Mesendoderm (in vitro differentiated cells): Measurements from ENCODE around the gene SCAF4.

Source experiments
- DNase-seq: peaks from one replicate; pipeline ENCODE4 v3.0.0; 2013
- H2AK5ac ChIP-seq: 2 replicates; pipeline ENCODE4 v1.6.1; 2013; ENCODE audit warnings: low read length, inconsistent platforms
- H2BK120ac ChIP-seq: 2 replicates; pipeline ENCODE4 v1.6.1; 2013; ENCODE audit warnings: low read depth, mild to moderate bottlenecking, low read length, moderate library complexity, mixed read lengths
- H2BK15ac ChIP-seq: replicated peaks from 2 replicates; pipeline ENCODE4 v1.6.1; 2013; ENCODE audit warnings: low read depth, mild to moderate bottlenecking, moderate library complexity
- H2BK5ac ChIP-seq: 2 replicates; pipeline ENCODE4 v1.6.1; 2013; ENCODE audit warnings: low read length, inconsistent platforms
- H3K18ac ChIP-seq: 2 replicates; pipeline ENCODE4 v1.6.1; 2013; ENCODE audit warnings: mild to moderate bottlenecking, low read length, mixed read lengths
- H3K23ac ChIP-seq: one replicate; pipeline ENCODE4 v1.6.1; 2013; ENCODE audit warnings: low read length
- H3K27ac ChIP-seq: 2 replicates; pipeline ENCODE4 v1.5.1; 2013; ENCODE audit warnings: low read depth, mild to moderate bottlenecking, inconsistent platforms, low read length, moderate library complexity
- H3K27me3 ChIP-seq: 2 replicates; pipeline ENCODE4 v1.6.1; 2013; ENCODE audit warnings: low read length, control low read depth, mild to moderate bottlenecking, inconsistent platforms; ENCODE audit not compliant: insufficient read depth, poor library complexity
- H3K36me3 ChIP-seq: 2 replicates; pipeline ENCODE4 v1.6.1; 2013; ENCODE audit warnings: low read length, inconsistent platforms; ENCODE audit not compliant: control insufficient read depth, insufficient read depth
- H3K4ac ChIP-seq: one replicate; pipeline ENCODE4 v1.6.1; 2013; ENCODE audit warnings: low read depth, mild to moderate bottlenecking, low read length, moderate library complexity
- H3K4me1 ChIP-seq: 2 replicates; pipeline ENCODE4 v1.6.1; 2013; ENCODE audit warnings: low read depth, low read length, inconsistent platforms; ENCODE audit not compliant: control insufficient read depth
- H3K4me2 ChIP-seq: 2 replicates; pipeline ENCODE4 v1.6.1; 2013; ENCODE audit warnings: low read length
- H3K4me3 ChIP-seq: 2 replicates; pipeline ENCODE4 v1.5.1; 2013; ENCODE audit warnings: mild to moderate bottlenecking, low read length
- H3K56ac ChIP-seq: one replicate; pipeline ENCODE4 v1.6.1; 2013; ENCODE audit warnings: low read length
- H3K79me1 ChIP-seq: 2 replicates; pipeline ENCODE4 v1.6.1; 2013; ENCODE audit warnings: low read length, inconsistent platforms
- H3K79me2 ChIP-seq: 2 replicates; pipeline ENCODE4 v1.6.1; 2013; ENCODE audit warnings: mild to moderate bottlenecking, low read length; ENCODE audit not compliant: control insufficient read depth, insufficient read depth
- H3K9ac ChIP-seq: 2 replicates; pipeline ENCODE4 v1.6.1; 2013; ENCODE audit warnings: low read length, inconsistent platforms
- H4K5ac ChIP-seq: one replicate; pipeline ENCODE4 v1.6.1; 2013; ENCODE audit warnings: low read length
- H4K8ac ChIP-seq: one replicate; pipeline ENCODE4 v1.6.1; 2013; ENCODE audit warnings: low read depth, mild to moderate bottlenecking, control low read depth, low read length, moderate library complexity
- WGBS: extraction: QIAGEN DNeasy Blood & Tissue Kit; methylation state at CpG from one replicate; pipeline ENCODE4 v1.1.7; 2013; ENCODE audit warnings: low lambda C conversion rate, missing lambda C conversion rate; ENCODE audit not compliant: insufficient coverage; ENCODE audit errors: extremely low coverage; 5-methylcytosine and 5-hydroxymethylcytosine counted together

SCAF4 gene

DNA sequence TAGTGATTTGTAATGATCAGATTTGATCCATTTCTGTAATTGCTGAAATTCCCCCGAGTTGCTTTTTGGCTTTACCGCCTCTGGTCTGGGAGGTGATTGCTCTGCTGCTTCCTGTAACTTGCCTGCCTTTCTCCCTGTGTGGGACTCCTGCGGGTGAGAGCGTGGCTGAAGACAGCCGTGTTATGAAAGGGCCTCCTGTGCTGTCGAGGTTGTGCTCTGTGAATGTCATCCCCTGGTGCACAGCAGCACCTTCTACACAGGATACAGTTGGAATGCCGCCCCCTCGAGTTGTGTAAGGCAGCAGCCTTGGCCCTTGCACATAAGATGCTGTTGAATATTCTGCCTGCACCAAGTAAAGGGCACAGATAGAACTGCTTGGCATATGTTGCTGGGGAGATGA, 66.5 kb downstream of the SCAF4 start:
- Histone ChIP-seq H4K5ac (no peak overlapping the region), H3K4me1 (peaks cover 1% of the 10 kb centered on the region), H3K79me1 (peaks cover 14% of the 10 kb centered on the region), H3K4ac (no peak overlapping the region), H3K27me3 (no peaks in the 10 kb centered on the region), H3K79me2 (peaks cover 34% of the 10 kb centered on the region), H3K23ac (no peak overlapping the region), H4K8ac (no peak overlapping the region), H3K36me3 (no peaks in the 10 kb centered on the region), H3K9ac (no peak overlapping the region), H3K56ac (no peak overlapping the region), H3K4me2 (no peak overlapping the region), H2BK15ac (no peak overlapping the region), H2BK5ac (no peak overlapping the region), H3K4me3 (no peak overlapping the region), H2BK120ac (no peak overlapping the region), H3K27ac (no peak overlapping the region), H2AK5ac (no peak overlapping the region), H3K18ac (no peak overlapping the region)
- DNase-seq = peak; percentile 29
- WGBS = no CpG with 5 or more reads among the region's 8 CpGs

DNA sequence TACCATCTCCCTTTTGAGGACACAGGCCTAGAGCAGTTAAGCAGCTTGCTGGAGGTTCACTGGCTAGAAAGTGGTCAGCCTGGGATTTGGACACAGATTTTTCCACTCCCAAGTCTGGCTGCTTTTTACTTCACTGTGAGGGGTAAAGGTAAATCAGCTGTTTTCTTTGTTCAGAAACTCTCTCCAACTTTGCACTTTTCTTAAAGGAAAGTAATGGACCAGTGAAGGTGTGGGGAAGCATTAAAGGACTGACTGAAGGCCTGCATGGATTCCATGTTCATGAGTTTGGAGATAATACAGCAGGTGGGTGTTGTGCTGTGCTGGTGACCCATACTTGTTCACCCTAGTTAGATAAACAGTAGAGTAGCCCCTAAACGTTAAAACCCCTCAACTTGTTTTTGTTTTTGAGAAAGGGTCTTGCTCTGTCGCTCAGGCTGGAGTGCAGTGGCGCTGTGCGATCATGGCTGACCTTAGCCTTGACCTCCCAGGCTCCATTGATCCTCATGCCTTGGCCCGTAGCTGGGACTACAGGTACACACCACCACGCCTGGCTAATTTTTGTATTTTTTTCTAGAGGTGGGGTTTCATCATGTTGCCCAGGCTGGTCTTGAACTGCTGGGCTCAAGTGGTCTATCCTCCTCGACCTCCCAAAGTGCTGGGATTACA, 68.2 kb downstream of the SCAF4 start:
- H2BK15ac ChIP-seq = no peak overlapping the region
- H2BK5ac ChIP-seq = no peak overlapping the region
- no peak overlapping the region for H4K5ac ChIP-seq
- H3K56ac ChIP-seq = no peak overlapping the region
- H3K79me1 ChIP-seq = peaks cover 14% of the 10 kb centered on the region
- no peak overlapping the region for H3K18ac ChIP-seq
- H2BK120ac ChIP-seq = no peak overlapping the region
- no peaks in the 10 kb centered on the region for H3K36me3 ChIP-seq
- no peak overlapping the region for H3K4ac ChIP-seq
- H3K4me3 ChIP-seq = no peak overlapping the region
- no peak overlapping the region for H3K27ac ChIP-seq
- H2AK5ac ChIP-seq = no peak overlapping the region
- peaks cover 1% of the 10 kb centered on the region for H3K4me1 ChIP-seq
- no peak overlapping the region for H4K8ac ChIP-seq
- H3K9ac ChIP-seq = no peak overlapping the region
- no peak overlapping the region for H3K4me2 ChIP-seq
- no CpG with 5 or more reads among the region's 7 CpGs for WGBS
- DNase-seq = no peak
- H3K23ac ChIP-seq = no peak overlapping the region
- H3K79me2 ChIP-seq = peaks cover 38% of the 10 kb centered on the region
- no peaks in the 10 kb centered on the region for H3K27me3 ChIP-seq

DNA sequence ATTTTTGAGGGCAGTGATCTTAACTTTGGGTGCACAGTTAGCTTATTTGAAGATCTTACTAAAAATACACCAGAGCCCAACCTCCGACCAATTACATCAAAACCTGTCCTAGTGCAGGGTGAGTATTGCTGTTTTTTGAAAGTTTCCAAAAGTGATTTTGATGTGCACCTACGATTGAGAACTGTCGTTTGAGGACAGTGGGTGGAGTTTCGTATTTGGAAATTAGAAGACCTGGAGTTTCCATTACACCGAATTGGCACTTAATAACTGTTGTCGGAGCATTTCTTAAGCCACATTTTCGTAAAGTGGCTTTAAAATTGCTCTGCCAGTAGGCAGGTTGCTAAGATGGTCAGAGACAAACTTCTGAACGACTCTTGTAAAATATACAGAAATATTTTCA, 71.3 kb downstream of the SCAF4 start:
- Histone ChIP-seq H4K5ac (no peak overlapping the region), H3K23ac (no peak overlapping the region), H4K8ac (no peak overlapping the region), H2AK5ac (no peak overlapping the region), H3K4me2 (peak overlapping the region; percentile 45), H3K9ac (peak overlapping the region; percentile 98), H3K79me2 (peaks cover 38% of the 10 kb centered on the region), H2BK120ac (no peak overlapping the region), H3K4me1 (peaks cover 1% of the 10 kb centered on the region), H3K27me3 (no peaks in the 10 kb centered on the region), H3K79me1 (peaks cover 13% of the 10 kb centered on the region), H3K4ac (no peak overlapping the region), H3K56ac (peak overlapping the region; percentile 99), H3K36me3 (no peaks in the 10 kb centered on the region), H2BK15ac (no peak overlapping the region), H3K4me3 (peak overlapping the region; percentile 96), H3K27ac (no peak overlapping the region), H2BK5ac (no peak overlapping the region), H3K18ac (no peak overlapping the region)
- WGBS = no CpG with 5 or more reads among the region's 8 CpGs
- DNase-seq = no peak

DNA sequence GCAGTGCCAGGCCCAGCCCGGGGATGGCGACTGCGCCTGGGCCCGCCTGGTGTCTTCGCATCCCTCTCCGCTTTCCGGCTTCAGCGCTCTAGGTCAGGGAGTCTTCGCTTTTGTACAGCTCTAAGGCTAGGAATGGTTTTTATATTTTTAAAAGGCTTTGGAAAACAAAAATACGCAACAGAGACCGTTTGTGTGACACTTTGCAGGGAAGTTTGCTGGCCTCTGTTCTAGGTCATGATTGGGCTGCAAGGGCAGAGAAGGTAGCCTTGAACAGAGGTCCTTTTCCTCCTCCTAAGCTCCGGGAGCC, 71.7 kb downstream of the SCAF4 start:
- Histone ChIP-seq H3K4me3 (peak overlapping the region; percentile 96), H2BK5ac (no peak overlapping the region), H3K9ac (peak overlapping the region; percentile 98), H3K36me3 (no peaks in the 10 kb centered on the region), H3K27me3 (no peaks in the 10 kb centered on the region), H3K56ac (peak overlapping the region; percentile 99), H3K27ac (no peak overlapping the region), H2AK5ac (no peak overlapping the region), H3K18ac (peak overlapping the region; percentile 68), H3K4me1 (peaks cover 1% of the 10 kb centered on the region), H4K8ac (no peak overlapping the region), H2BK15ac (no peak overlapping the region), H2BK120ac (no peak overlapping the region), H3K23ac (no peak overlapping the region), H3K4me2 (peak overlapping the region; percentile 45), H3K4ac (no peak overlapping the region), H3K79me2 (peaks cover 34% of the 10 kb centered on the region), H3K79me1 (peaks cover 10% of the 10 kb centered on the region), H4K5ac (no peak overlapping the region)
- DNase-seq = peak; percentile 54
- WGBS = no CpG with 5 or more reads among the region's 12 CpGs

DNA sequence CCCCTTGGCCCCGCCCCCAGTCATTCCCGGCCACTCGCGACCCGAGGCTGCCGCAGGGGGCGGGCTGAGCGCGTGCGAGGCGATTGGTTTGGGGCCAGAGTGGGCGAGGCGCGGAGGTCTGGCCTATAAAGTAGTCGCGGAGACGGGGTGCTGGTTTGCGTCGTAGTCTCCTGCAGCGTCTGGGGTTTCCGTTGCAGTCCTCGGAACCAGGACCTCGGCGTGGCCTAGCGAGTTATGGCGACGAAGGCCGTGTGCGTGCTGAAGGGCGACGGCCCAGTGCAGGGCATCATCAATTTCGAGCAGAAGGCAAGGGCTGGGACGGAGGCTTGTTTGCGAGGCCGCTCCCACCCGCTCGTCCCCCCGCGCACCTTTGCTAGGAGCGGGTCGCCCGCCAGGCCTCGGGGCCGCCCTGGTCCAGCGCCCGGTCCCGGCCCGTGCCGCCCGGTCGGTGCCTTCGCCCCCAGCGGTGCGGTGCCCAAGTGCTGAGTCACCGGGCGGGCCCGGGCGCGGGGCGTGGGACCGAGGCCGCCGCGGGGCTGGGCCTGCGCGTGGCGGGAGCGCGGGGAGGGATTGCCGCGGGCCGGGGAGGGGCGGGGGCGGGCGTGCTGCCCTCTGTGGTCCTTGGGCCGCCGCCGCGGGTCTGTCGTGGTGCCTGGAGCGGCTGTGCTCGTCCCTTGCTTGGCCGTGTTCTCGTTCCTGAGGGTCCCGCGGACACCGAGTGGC, 72.2 kb downstream of the SCAF4 start, which contains the start of gene SOD1:
SOD1 (plus strand) TSS at position 158 of the 723 bp plus-strand sequence; CDS start at position 235, 77 bp downstream.
- H3K36me3 ChIP-seq = no peaks in the 10 kb centered on the region
- H3K79me2 ChIP-seq = peaks cover 34% of the 10 kb centered on the region
- H3K79me1 ChIP-seq = peaks cover 10% of the 10 kb centered on the region
- peak within 1 kb of the TSS; percentile 41 for H3K27ac ChIP-seq
- no CpG with 5 or more reads among the region's 87 CpGs for WGBS
- H3K27me3 ChIP-seq = no peaks in the 10 kb centered on the region
- H3K23ac ChIP-seq = peak within 1 kb of the TSS; percentile 76
- H2BK15ac ChIP-seq = no peak within 1 kb of the TSS
- H3K4me1 ChIP-seq = peaks cover 1% of the 10 kb centered on the region
- peak; percentile 94 for DNase-seq
- no peak within 1 kb of the TSS for H2AK5ac ChIP-seq
- H2BK120ac ChIP-seq = no peak within 1 kb of the TSS
- no peak within 1 kb of the TSS for H4K5ac ChIP-seq
- peak within 1 kb of the TSS; percentile 68 for H3K18ac ChIP-seq
- peak within 1 kb of the TSS; percentile 96 for H3K4me3 ChIP-seq
- H3K4me2 ChIP-seq = peak within 1 kb of the TSS; percentile 68
- peak within 1 kb of the TSS; percentile 98 for H3K9ac ChIP-seq
- peak within 1 kb of the TSS; percentile 2 for H3K4ac ChIP-seq
- peak within 1 kb of the TSS; percentile 74 for H2BK5ac ChIP-seq
- no peak within 1 kb of the TSS for H4K8ac ChIP-seq
- peak within 1 kb of the TSS; percentile 99 for H3K56ac ChIP-seq
